ENCODE measurements around the gene TMEM61.

GRCh38 chr1:54972436-54972835 is 8.0 kb upstream of the TMEM61 start:
- TF ChIP-seq OSR1 (CRISPR knock-in tag; IDR thresholded peaks at IDR 0.05) (no peak), RARB (CRISPR knock-in tag; IDR thresholded peaks at IDR 0.05) (no peak), ZFP3 (CRISPR knock-in tag; IDR thresholded peaks at IDR 0.05) (no peak), ZC3H10 (CRISPR knock-in tag; IDR thresholded peaks at IDR 0.05) (no peak), CSDC2 (CRISPR knock-in tag; IDR thresholded peaks at IDR 0.05) (no peak), ARNTL (CRISPR knock-in tag; IDR thresholded peaks at IDR 0.05; ENCODE audit: borderline replicate concordance, low read depth) (no peak), BACH2 (CRISPR knock-in tag; IDR thresholded peaks at IDR 0.05; ENCODE audit: borderline replicate concordance) (no peak), PPARA (CRISPR knock-in tag; IDR thresholded peaks at IDR 0.05; ENCODE audit: borderline replicate concordance) (no peak), PATZ1 (CRISPR knock-in tag; IDR thresholded peaks at IDR 0.05; ENCODE audit: borderline replicate concordance) (no peak), GLIS3 (CRISPR knock-in tag; IDR thresholded peaks at IDR 0.05) (no peak), TOX (CRISPR knock-in tag; IDR thresholded peaks at IDR 0.05; ENCODE audit: borderline replicate concordance) (no peak), ZNF8 (CRISPR knock-in tag; IDR thresholded peaks at IDR 0.05) (no peak), TSHZ2 (CRISPR knock-in tag; IDR thresholded peaks at IDR 0.05) (no peak), CSRNP3 (CRISPR knock-in tag; IDR thresholded peaks at IDR 0.05) (no peak)
